Loucy (cell line): Measurements from ENCODE around the gene WLS.

Source experiments
- H2AFZ ChIP-seq: fragments of 200-600 bp; sonication (generic); 2 replicates; pipeline ENCODE4 v1.6.0; 2016; ENCODE audit warnings: antibody characterized with exemption, mild to moderate bottlenecking, low read length, moderate library complexity
- H3F3A ChIP-seq: fragments of 200-600 bp; 2 replicates; pipeline ENCODE4 v1.6.0; 2016; ENCODE audit warnings: antibody characterized with exemption, low read depth, mild to moderate bottlenecking
- H3K27me3 ChIP-seq: fragments of 200-600 bp; sonication (generic); 2 replicates; pipeline ENCODE4 v1.6.1; 2014; ENCODE audit warnings: low read length, mild to moderate bottlenecking; ENCODE audit not compliant: insufficient read depth, poor library complexity, severe bottlenecking
- H3K36me3 ChIP-seq: fragments of 200-600 bp; sonication (generic); 2 replicates; pipeline ENCODE4 v1.6.1; 2016; ENCODE audit warnings: low read length; ENCODE audit not compliant: insufficient read depth
- H3K4me1 ChIP-seq: fragments of 200-600 bp; sonication (generic); 2 replicates; pipeline ENCODE4 v1.5.1; 2014; ENCODE audit warnings: low read length, mild to moderate bottlenecking; ENCODE audit not compliant: insufficient read depth, poor library complexity, severe bottlenecking
- H3K4me2 ChIP-seq: fragments of 200-600 bp; sonication (generic); 2 replicates; pipeline ENCODE4 v1.6.0; 2014; ENCODE audit warnings: antibody characterized with exemption, low read length, low read depth, mild to moderate bottlenecking; ENCODE audit not compliant: poor library complexity, severe bottlenecking
- H3K4me3 ChIP-seq: fragments of 200-600 bp; sonication (generic); 2 replicates; pipeline ENCODE4 v1.5.1; 2014; ENCODE audit warnings: low read length, mild to moderate bottlenecking, mixed read lengths; ENCODE audit not compliant: poor library complexity, severe bottlenecking
- H3K79me2 ChIP-seq: fragments of 200-600 bp; sonication (generic); 2 replicates; pipeline ENCODE4 v1.6.1; 2014; ENCODE audit warnings: low read length; ENCODE audit not compliant: insufficient read depth
- H3K9ac ChIP-seq: fragments of 200-600 bp; sonication (generic); 2 replicates; pipeline ENCODE4 v1.6.0; 2014; ENCODE audit warnings: mild to moderate bottlenecking, low read depth, low read length, moderate library complexity; ENCODE audit not compliant: poor library complexity, severe bottlenecking
- H3K9me2 ChIP-seq: fragments of 200-600 bp; sonication (generic); replicated peaks from 2 replicates; pipeline ENCODE4 v1.6.1; 2016; ENCODE audit warnings: low read depth, low read length, mixed read lengths
- H3K9me3 ChIP-seq: fragments of 200-600 bp; sonication (generic); 2 replicates; pipeline ENCODE4 v1.6.1; 2014; ENCODE audit warnings: mild to moderate bottlenecking, antibody characterized with exemption, low read length, low read depth; ENCODE audit not compliant: insufficient read depth
- H4K20me1 ChIP-seq: fragments of 200-600 bp; sonication (generic); 2 replicates; pipeline ENCODE4 v1.6.0; 2014; ENCODE audit warnings: antibody characterized with exemption, low read length, mild to moderate bottlenecking; ENCODE audit not compliant: insufficient read depth, poor library complexity, severe bottlenecking
- CTCF ChIP-seq: fragments of 200-600 bp; sonication (generic); conservative IDR thresholded peaks from 2 replicates; pipeline ENCODE4 v1.5.1; 2014; ENCODE audit warnings: mild to moderate bottlenecking, antibody characterized with exemption, low read length
- EZH2phosphoT487 ChIP-seq: fragments of 200-600 bp; IDR thresholded peaks from 2 replicates; pipeline ENCODE4 v1.6.1; 2018; ENCODE audit warnings: antibody characterized with exemption, mild to moderate bottlenecking, moderate library complexity, borderline replicate concordance

Gene WLS

GRCh38 chr1:68221001-68221979, 11.0 kb downstream of the WLS start:
- no peak overlapping the region for H3K9ac ChIP-seq
- TF ChIP-seq EZH2phosphoT487 (no peak), CTCF (no peak)
- H3K27me3 ChIP-seq: no peaks in the 10 kb centered on the region
- no peaks in the 10 kb centered on the region for H3F3A ChIP-seq
- no peak overlapping the region for H2AFZ ChIP-seq
- H3K4me3 ChIP-seq: no peak overlapping the region
- H3K79me2 ChIP-seq: no peaks in the 10 kb centered on the region
- no peaks in the 10 kb centered on the region for H3K9me3 ChIP-seq
- H3K4me1 ChIP-seq: no peaks in the 10 kb centered on the region
- no peaks in the 10 kb centered on the region for H3K36me3 ChIP-seq
- H3K9me2 ChIP-seq: no peaks in the 10 kb centered on the region
- no peaks in the 10 kb centered on the region for H4K20me1 ChIP-seq
- H3K4me2 ChIP-seq: no peak overlapping the region

- no peaks in the 10 kb centered on the region for H3K9me3 ChIP-seq
- H4K20me1 ChIP-seq: no peaks in the 10 kb centered on the region
- H3K4me1 ChIP-seq: no peaks in the 10 kb centered on the region
- H3K4me2 ChIP-seq: no peak overlapping the region
- no peak overlapping the region for H2AFZ ChIP-seq
- H3F3A ChIP-seq: no peaks in the 10 kb centered on the region
- no peak overlapping the region for H3K9ac ChIP-seq
- TF ChIP-seq EZH2phosphoT487: no peak
- no peak for TF ChIP-seq CTCF
- no peaks in the 10 kb centered on the region for H3K79me2 ChIP-seq
- H3K36me3 ChIP-seq: no peaks in the 10 kb centered on the region
- no peak overlapping the region for H3K4me3 ChIP-seq
- no peaks in the 10 kb centered on the region for H3K9me2 ChIP-seq
- no peaks in the 10 kb centered on the region for H3K27me3 ChIP-seq
Observed at GRCh38 chr1:68220420-68220819, 11.9 kb downstream of the WLS start.

- H3K27me3 ChIP-seq: no peaks in the 10 kb centered on the region
- no peak overlapping the region for H3K9ac ChIP-seq
- H3K4me2 ChIP-seq: no peak overlapping the region
- no peaks in the 10 kb centered on the region for H3K4me1 ChIP-seq
- no peaks in the 10 kb centered on the region for H3F3A ChIP-seq
- TF ChIP-seq CTCF (no peak), EZH2phosphoT487 (no peak)
- no peak overlapping the region for H2AFZ ChIP-seq
- no peak overlapping the region for H3K4me3 ChIP-seq
- no peaks in the 10 kb centered on the region for H4K20me1 ChIP-seq
- H3K9me3 ChIP-seq: no peaks in the 10 kb centered on the region
- H3K79me2 ChIP-seq: no peaks in the 10 kb centered on the region
- H3K36me3 ChIP-seq: no peaks in the 10 kb centered on the region
- H3K9me2 ChIP-seq: no peaks in the 10 kb centered on the region
Observed at GRCh38 chr1:68218490-68218889, 13.8 kb downstream of the WLS start.
